Heart left ventricle (tissue), 16 donors: Measurements from ENCODE around the gene ALK. TPM values are rescaled to one million over a fixed set of nuclear protein-coding genes. Genes with fewer than 3 reads are reported as not detected.
A peak's percentile ranks its signal among the peaks of the same experiment; 100 is the strongest.
"Not testable (repeated sequence)": the region's sequence is repeated elsewhere in the genome, so short reads cannot be mapped to it uniquely, and the experiment has no call there.

ENCODE experiments used
- ATAC-seq, 4 donors: fragments of 200-7000 bp; cut with Tn5 transposase; one replicate each; pipeline ENCODE4 v1.9.1; 2020 to 2022; ENCODE audit warnings: moderate library complexity in 4 of 4, mild to moderate bottlenecking in 3 of 4, moderate number of reproducible peaks in 1 of 4
- DNase-seq, 5 donors: peaks; one replicate each; pipeline ENCODE4 v3.0.0-alpha.2; 2020
- H3K27ac ChIP-seq, 12 donors: fragments of 200-600 bp; sonication (generic) in 4 of 12; one replicate each; pipeline versions ENCODE4 v1.5.0 to v1.8.0; 2016 to 2022; ENCODE audit warnings: mild to moderate bottlenecking in 2 of 12
- H3K27me3 ChIP-seq, 9 donors: fragments of 200-600 bp; sonication (generic) in 2 of 9; one replicate each; pipeline versions ENCODE4 v1.5.1 to v1.8.0; 2016 to 2022; ENCODE audit warnings: mild to moderate bottlenecking in 3 of 9
- H3K36me3 ChIP-seq, 9 donors: fragments of 200-600 bp; sonication (generic) in 2 of 9; one replicate each; pipeline versions ENCODE4 v1.5.0 to v1.8.0; 2018 to 2022; ENCODE audit warnings: mild to moderate bottlenecking in 2 of 9
- H3K4me1 ChIP-seq, 12 donors: fragments of 200-600 bp; sonication (generic) in 4 of 12; one replicate each; pipeline versions ENCODE4 v1.5.0 to v1.8.0; 2016 to 2022; ENCODE audit warnings: mild to moderate bottlenecking in 3 of 12
- H3K4me3 ChIP-seq, 12 donors: fragments of 200-600 bp; sonication (generic) in 4 of 12; one replicate each; pipeline versions ENCODE4 v1.5.0 to v1.8.0; 2017 to 2022; ENCODE audit warnings: mild to moderate bottlenecking in 9 of 12, moderate library complexity in 4 of 12
- H3K9me3 ChIP-seq, 12 donors: fragments of 200-600 bp; sonication (generic) in 4 of 12; one replicate each; pipeline versions ENCODE4 v1.5.0 to v1.8.0; 2016 to 2022; ENCODE audit warnings: mild to moderate bottlenecking in 1 of 12
- CTCF ChIP-seq, 12 donors: fragments of 200-600 bp; sonication (generic) in 4 of 12; IDR thresholded peaks; one replicate each; pipeline versions ENCODE4 v1.5.0 to v1.8.0; 2018 to 2022; ENCODE audit warnings: antibody characterized with exemption in 12 of 12, mild to moderate bottlenecking in 5 of 12
- POLR2A ChIP-seq, 2 donors: fragments of 450-650 bp; IDR thresholded peaks; one replicate each; pipeline ENCODE4 v1.6.1; 2017; ENCODE audit warnings: antibody characterized with exemption in 2 of 2, mild to moderate bottlenecking in 2 of 2, moderate library complexity in 2 of 2
- WGBS, 4 donors: extraction: QIAGEN DNeasy Blood & Tissue Kit in 2 of 4; methylation state at CpG; one replicate each; pipeline versions ENCODE4 v1.1.5 to v1.1.7; 2013 to 2018; 5-methylcytosine and 5-hydroxymethylcytosine counted together
- intact Hi-C, 10 donors: fragments of 100-400 bp; cut with DNase I; formaldehyde crosslinking; loops; one replicate each; pipeline versions ENCODE4 v1.11.1 to v1.14.2; 2022
- polyA plus RNA-seq, 2 donors: library from polyadenylated mRNA; stranded (reverse); fragments of 200-250 nt; gene quantifications; one replicate each; pipeline ENCODE4 v1.2.3, GENCODE V29; 2013
- total RNA-seq, 9 donors: library from RNA; depleted of rRNA in 2 of 9; stranded (reverse); fragments of >200 nt in 2 of 9; fragmentation: NEBNext Ultra II Directional in 3 of 9; extraction: Animal tissue kit (Norgen Biotek cat#: 25700) in 3 of 9; gene quantifications; one replicate each; pipeline versions ENCODE4 v1.1.0 to v1.2.4, GENCODE V29; 2016 to 2023
- donor health status: ischemic (EF 13 %, LVEDD 7.1; RV severe dilation, severe dysfunction).
- donor health status: healthy with polysubstance abuse.
- donor health status: DM: no; HTN: yes; CAD: no.
- donor health status: DM: no; HTN: no; CAD: no.
- donor health status: ischemic (EF 25% LVEDD 6.9; RV normal size, moderate dysfunction).
- donor health status: ischemic (EF 25% LVEDD 5.7; RV mildly dilated, moderate dysfunction).
- donor health status: healthy.
- donor health status: DM: yes; HTN: yes; CAD: no.
- donor health status: ischemic (EF 35%, LVEDD 5.7; RV mildly dilated, moderate dysfunction).
- donor health status: nonischemic (EF 11% LVEDD 7.7; RV severe dilation, severe dysfunction).
- donor health status: DM: yes; HTN: yes; CAD: no.
- donor health status: PGD.
- donor health status: ischemic (EF 29% LVEDD 5.4; RV normal size, mild dysfunction).
- donor health status: nonischemic (EF 23%, LVEDD 6.1; RV moderate dilation, normal function).

ALK gene
- total and polyA plus RNA-seq, 11 donors: 0.05 to 0.50 (median 0.13) TPM; not detected in 5

GRCh38 chr2:29247336-29247914 lies 674.0 kb downstream of the ALK start:
- no peak overlapping the region for H3K27ac ChIP-seq
- WGBS, 4 donors: 86 to 91% (median 89%) methylated on average over 6 to 7 of the region's 7 CpGs
- no peaks in the 10 kb centered on the region for H3K4me1 ChIP-seq
- H3K9me3 ChIP-seq: no peaks in the 10 kb centered on the region
- no peaks in the 10 kb centered on the region for H3K36me3 ChIP-seq
- DNase-seq: no peak
- no peak overlapping the region for H3K4me3 ChIP-seq
- intact Hi-C loops: no loop called here
- no peaks in the 10 kb centered on the region for H3K27me3 ChIP-seq
- TF ChIP-seq CTCF (IDR thresholded peaks at IDR 0.05): no peak
- no peak for TF ChIP-seq POLR2A (IDR thresholded peaks at IDR 0.05)
- ATAC-seq: no peak

- WGBS, 4 donors: 86 to 90% (median 88%) methylated on average over 36 of the region's 36 CpGs
- Histone ChIP-seq H3K36me3 (no peaks in the 10 kb centered on the region), H3K4me1 (no peaks in the 10 kb centered on the region), H3K27ac (no peak overlapping the region), H3K27me3 (peaks cover 0 to 5% (median 0%) of the 10 kb centered on the region in 9 donors), H3K4me3 (no peak overlapping the region), H3K9me3 (no peaks in the 10 kb centered on the region)
- ATAC-seq (peak in 1 of 4 donors; percentile 33), DNase-seq (no peak)
- intact Hi-C loops: no loop called here
- TF ChIP-seq POLR2A (IDR thresholded peaks at IDR 0.05) (no peak), CTCF (IDR thresholded peaks at IDR 0.05) (no peak)
Measured at GRCh38 chr2:29246383-29247300, 674.7 kb downstream of the ALK start.

- 79 to 80% (median 80%) methylated on average over 9 to 10 of the region's 10 CpGs for whole genome bisulfite sequencing, 4 donors
- Histone ChIP-seq H3K9me3 (no peaks in the 10 kb centered on the region), H3K27me3 (peaks cover 0 to 7% (median 3%) of the 10 kb centered on the region in 9 donors), H3K4me1 (no peaks in the 10 kb centered on the region), H3K27ac (no peak overlapping the region), H3K4me3 (no peak overlapping the region), H3K36me3 (no peaks in the 10 kb centered on the region)
- DNase-seq (no peak), ATAC-seq (no peak)
- TF ChIP-seq CTCF (IDR thresholded peaks at IDR 0.05): no peak
- no peak for TF ChIP-seq POLR2A (IDR thresholded peaks at IDR 0.05)
- intact Hi-C loops: no loop called here
Measured at GRCh38 chr2:29245742-29246382, 675.5 kb downstream of the ALK start.

- peaks cover 0 to 13% (median 3%) of the 10 kb centered on the region in 9 donors for H3K27me3 ChIP-seq
- WGBS, 4 donors: 94 to 100% (median 96%) methylated on average over 3 of the region's 3 CpGs
- H3K27ac ChIP-seq, H3K9me3 ChIP-seq, ATAC-seq, intact Hi-C loops, H3K4me3 ChIP-seq, H3K36me3 ChIP-seq, DNase-seq, H3K4me1 ChIP-seq: not testable (repeated sequence)
Measured at GRCh38 chr2:29245035-29245741, 676.2 kb downstream of the ALK start.
